ENCODE measurements around the gene MYLK4.

The MYLK4 gene

DNA sequence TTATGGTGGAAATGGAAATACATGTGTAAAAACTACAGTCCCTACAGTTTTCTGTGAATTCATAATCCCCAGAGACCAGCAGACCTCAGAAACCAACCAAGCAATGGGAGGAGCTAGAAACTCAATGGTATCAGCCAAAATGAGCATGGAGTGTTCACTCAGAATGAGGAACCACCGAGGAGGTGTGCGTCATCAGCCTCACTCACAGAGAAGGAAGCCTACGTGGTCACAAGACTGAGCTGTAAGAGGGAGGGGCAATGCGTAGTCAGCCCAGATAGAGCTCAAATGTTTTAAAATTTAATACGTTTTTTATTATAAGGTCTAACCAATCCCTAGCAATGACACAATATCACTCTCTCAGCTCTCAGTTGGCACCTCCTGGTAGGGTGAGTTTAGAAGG lies 17.4 kb downstream of the MYLK4 start:
- Histone ChIP-seq H3K4me2 (ENCODE audit: low read length) (no peak overlapping the region), H3K27ac (no peak overlapping the region), H3K79me2 (no peaks in the 10 kb centered on the region), H2AFZ (no peak overlapping the region), H3K4me3 (ENCODE audit: low read depth, low read length) (no peak overlapping the region), H3K4me1 (peaks cover 12% of the 10 kb centered on the region), H3K27me3 (ENCODE audit: control insufficient read depth, insufficient read depth, low read length) (no peaks in the 10 kb centered on the region), H3K36me3 (ENCODE audit: control insufficient read depth, insufficient read depth, low read length) (no peaks in the 10 kb centered on the region), H3K9ac (no peak overlapping the region), H3K9me3 (ENCODE audit: control insufficient read depth, low read length) (no peaks in the 10 kb centered on the region)
- TF ChIP-seq, protein P1, sequence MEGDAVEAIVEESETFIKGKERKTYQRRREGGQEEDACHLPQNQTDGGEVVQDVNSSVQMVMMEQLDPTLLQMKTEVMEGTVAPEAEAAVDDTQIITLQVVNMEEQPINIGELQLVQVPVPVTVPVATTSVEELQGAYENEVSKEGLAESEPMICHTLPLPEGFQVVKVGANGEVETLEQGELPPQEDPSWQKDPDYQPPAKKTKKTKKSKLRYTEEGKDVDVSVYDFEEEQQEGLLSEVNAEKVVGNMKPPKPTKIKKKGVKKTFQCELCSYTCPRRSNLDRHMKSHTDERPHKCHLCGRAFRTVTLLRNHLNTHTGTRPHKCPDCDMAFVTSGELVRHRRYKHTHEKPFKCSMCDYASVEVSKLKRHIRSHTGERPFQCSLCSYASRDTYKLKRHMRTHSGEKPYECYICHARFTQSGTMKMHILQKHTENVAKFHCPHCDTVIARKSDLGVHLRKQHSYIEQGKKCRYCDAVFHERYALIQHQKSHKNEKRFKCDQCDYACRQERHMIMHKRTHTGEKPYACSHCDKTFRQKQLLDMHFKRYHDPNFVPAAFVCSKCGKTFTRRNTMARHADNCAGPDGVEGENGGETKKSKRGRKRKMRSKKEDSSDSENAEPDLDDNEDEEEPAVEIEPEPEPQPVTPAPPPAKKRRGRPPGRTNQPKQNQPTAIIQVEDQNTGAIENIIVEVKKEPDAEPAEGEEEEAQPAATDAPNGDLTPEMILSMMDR (IDR thresholded peaks at IDR 0.05), result no peak

DNA sequence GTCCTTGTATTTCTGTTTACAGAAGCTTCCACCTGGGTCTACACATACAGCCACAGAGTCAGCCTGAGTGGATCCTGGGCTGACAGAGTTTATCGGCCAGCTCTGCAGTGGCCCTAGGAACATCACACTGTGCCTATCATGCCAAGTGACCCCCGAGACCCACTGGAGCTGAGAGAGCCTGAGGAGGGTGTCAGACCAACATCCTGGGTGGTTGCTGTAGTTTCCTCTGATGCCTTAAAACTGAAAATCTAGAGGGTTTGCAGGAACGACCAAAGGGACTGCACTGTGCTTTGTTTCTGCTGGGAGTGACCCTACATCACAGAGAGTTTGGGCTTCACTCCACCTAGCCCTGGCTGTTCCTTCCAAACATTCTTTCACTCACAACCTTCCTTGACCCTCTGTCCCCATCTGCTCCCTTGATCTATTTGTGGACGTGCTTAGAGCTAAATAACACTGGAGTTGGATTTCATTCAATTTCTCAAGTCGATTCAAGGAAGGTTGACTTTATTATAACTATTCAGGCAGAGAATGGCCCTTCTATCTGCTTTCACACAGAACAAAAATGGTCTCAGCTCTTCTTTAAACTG lies 18.1 kb downstream of the MYLK4 start:
- peaks cover 12% of the 10 kb centered on the region for H3K4me1 ChIP-seq
- H3K9ac ChIP-seq, result no peak overlapping the region
- no peaks in the 10 kb centered on the region for H3K9me3 ChIP-seq (ENCODE audit: control insufficient read depth, low read length)
- H3K36me3 ChIP-seq (ENCODE audit: control insufficient read depth, insufficient read depth, low read length), result no peaks in the 10 kb centered on the region
- H3K27ac ChIP-seq, result no peak overlapping the region
- H3K27me3 ChIP-seq (ENCODE audit: control insufficient read depth, insufficient read depth, low read length), result no peaks in the 10 kb centered on the region
- TF ChIP-seq, protein P1 (IDR thresholded peaks at IDR 0.05), result no peak
- peak overlapping the region; percentile 9 for H2AFZ ChIP-seq
- no peak overlapping the region for H3K4me3 ChIP-seq (ENCODE audit: low read depth, low read length)
- no peaks in the 10 kb centered on the region for H3K79me2 ChIP-seq
- no peak overlapping the region for H3K4me2 ChIP-seq (ENCODE audit: low read length)

- TF ChIP-seq, protein P1 (IDR thresholded peaks at IDR 0.05), result no peak
- Histone ChIP-seq H2AFZ (no peak overlapping the region), H3K9ac (no peak overlapping the region), H3K9me3 (ENCODE audit: control insufficient read depth, low read length) (no peaks in the 10 kb centered on the region), H3K27ac (no peak overlapping the region), H3K79me2 (no peaks in the 10 kb centered on the region), H3K4me2 (ENCODE audit: low read length) (no peak overlapping the region), H3K27me3 (ENCODE audit: control insufficient read depth, insufficient read depth, low read length) (no peaks in the 10 kb centered on the region), H3K4me1 (peaks cover 12% of the 10 kb centered on the region), H3K4me3 (ENCODE audit: low read depth, low read length) (no peak overlapping the region), H3K36me3 (ENCODE audit: control insufficient read depth, insufficient read depth, low read length) (no peaks in the 10 kb centered on the region)
Observed at GRCh38 chr6:2731281-2731909, 19.3 kb downstream of the MYLK4 start.

DNA sequence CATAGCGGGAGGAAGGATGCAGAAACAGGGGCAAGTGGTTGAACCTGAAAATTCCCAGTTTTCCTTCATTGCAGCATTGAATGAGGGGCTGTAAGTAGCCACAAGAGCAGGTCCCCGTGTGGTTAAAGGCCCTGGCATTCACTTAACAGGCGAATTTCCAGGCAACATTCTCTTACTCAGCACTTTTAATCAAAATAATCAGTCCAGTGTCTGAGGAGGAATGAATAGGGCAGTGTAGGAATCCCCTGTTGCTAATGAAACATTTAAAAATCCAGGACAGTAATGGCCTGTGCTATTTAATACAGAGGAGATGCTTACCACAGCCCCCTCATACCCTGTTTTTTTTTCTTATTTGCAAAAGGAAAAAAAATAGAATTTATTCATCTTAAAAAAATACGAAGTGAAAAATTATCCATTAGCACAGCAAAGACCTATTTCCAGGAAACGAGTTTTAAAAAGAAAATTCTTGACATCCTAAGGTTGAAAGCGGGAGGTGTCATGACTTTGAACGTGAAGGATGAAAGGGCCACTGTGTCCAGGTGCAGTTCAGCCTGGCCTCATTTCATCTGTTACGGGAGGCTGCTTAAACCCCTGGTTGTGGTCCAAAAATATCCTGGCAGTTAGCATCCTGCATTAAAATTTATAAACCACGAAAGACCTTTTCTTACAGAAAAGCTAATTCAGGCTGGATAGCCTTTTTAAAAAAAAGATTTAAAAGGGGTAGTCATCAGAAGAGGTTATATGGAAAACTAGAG lies 20.2 kb downstream of the MYLK4 start:
- peak overlapping the region; percentile 2 for H2AFZ ChIP-seq
- no peaks in the 10 kb centered on the region for H3K79me2 ChIP-seq
- no peaks in the 10 kb centered on the region for H3K9me3 ChIP-seq (ENCODE audit: control insufficient read depth, low read length)
- TF ChIP-seq, protein P1 (IDR thresholded peaks at IDR 0.05), result no peak
- no peak overlapping the region for H3K4me3 ChIP-seq (ENCODE audit: low read depth, low read length)
- no peak overlapping the region for H3K4me2 ChIP-seq (ENCODE audit: low read length)
- no peak overlapping the region for H3K9ac ChIP-seq
- H3K27ac ChIP-seq, result no peak overlapping the region
- H3K4me1 ChIP-seq, result peaks cover 16% of the 10 kb centered on the region
- no peaks in the 10 kb centered on the region for H3K36me3 ChIP-seq (ENCODE audit: control insufficient read depth, insufficient read depth, low read length)
- H3K27me3 ChIP-seq (ENCODE audit: control insufficient read depth, insufficient read depth, low read length), result no peaks in the 10 kb centered on the region
